GM10266 (cell line): ENCODE results near the gene RELT.
"Not testable (repeated sequence)": the region's sequence is repeated elsewhere in the genome, so short reads cannot be mapped to it uniquely, and the experiment has no call there.

Source experiments
- DNase-seq: peaks from one replicate; pipeline ENCODE4 v3.0.0; 2012; ENCODE audit errors: extremely low spot score
- TF ChIP-seq, protein P1 (sequence below): IDR thresholded peaks from 2 replicates; pipeline ENCODE4 v1.5.1; 2012; ENCODE audit warnings: mild to moderate bottlenecking, low read depth; ENCODE audit not compliant: control insufficient read depth, insufficient read depth; ENCODE audit errors: missing control alignments

Gene RELT

DNA sequence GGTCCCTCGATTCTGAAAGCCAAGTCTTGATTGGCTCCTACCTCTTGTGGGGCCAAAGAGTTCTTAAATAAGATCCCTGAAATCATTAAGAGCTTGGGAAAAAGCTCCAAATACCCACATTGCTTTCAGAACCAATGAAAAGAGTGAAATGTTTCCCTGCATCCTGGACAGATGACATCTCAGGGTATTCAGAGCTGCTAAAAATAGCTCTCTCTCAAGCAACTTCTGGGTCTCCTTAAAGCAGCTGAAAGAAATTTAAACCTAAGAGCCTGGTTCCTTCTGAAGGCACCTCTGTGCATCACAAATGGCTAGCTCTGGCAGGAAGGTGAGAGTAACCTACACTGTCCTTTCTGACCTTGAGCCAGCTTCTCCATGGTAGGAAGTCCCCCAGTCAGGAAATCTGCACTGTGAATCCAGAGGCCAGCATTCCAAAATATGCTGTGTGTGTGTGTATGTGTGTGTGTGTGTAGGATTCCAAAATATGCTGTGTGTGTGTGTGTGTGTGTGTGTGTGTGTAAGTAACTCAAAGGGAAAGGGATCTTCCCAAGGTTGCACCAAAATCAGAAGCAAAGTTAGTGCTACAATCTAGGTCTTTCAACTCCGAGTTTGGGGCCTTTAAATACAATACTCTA lies 50.1 kb downstream of the RELT start:
- DNase-seq = no peak
- TF ChIP-seq, protein P1, sequence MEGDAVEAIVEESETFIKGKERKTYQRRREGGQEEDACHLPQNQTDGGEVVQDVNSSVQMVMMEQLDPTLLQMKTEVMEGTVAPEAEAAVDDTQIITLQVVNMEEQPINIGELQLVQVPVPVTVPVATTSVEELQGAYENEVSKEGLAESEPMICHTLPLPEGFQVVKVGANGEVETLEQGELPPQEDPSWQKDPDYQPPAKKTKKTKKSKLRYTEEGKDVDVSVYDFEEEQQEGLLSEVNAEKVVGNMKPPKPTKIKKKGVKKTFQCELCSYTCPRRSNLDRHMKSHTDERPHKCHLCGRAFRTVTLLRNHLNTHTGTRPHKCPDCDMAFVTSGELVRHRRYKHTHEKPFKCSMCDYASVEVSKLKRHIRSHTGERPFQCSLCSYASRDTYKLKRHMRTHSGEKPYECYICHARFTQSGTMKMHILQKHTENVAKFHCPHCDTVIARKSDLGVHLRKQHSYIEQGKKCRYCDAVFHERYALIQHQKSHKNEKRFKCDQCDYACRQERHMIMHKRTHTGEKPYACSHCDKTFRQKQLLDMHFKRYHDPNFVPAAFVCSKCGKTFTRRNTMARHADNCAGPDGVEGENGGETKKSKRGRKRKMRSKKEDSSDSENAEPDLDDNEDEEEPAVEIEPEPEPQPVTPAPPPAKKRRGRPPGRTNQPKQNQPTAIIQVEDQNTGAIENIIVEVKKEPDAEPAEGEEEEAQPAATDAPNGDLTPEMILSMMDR = no peak

DNA sequence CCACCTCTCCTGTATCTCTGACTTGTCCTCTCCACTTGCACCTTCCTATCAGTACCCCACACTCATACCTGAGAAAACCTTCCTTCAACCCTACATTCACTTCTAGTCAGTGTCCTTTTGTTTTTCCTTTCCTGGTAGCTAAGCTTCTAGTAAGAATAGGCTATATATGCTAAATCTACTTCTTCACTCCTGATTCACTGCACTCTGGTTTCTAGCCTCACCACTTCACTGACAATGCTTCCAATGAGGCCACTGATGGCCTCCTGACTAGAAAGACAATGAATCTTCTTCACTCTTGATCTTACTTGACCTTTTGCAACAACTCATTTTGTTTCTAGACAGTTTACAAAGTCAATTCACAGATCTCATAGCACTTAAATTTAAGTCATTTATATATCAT lies 52.0 kb downstream of the RELT start:
- TF ChIP-seq, protein P1 = no peak
- DNase-seq = no peak

DNA sequence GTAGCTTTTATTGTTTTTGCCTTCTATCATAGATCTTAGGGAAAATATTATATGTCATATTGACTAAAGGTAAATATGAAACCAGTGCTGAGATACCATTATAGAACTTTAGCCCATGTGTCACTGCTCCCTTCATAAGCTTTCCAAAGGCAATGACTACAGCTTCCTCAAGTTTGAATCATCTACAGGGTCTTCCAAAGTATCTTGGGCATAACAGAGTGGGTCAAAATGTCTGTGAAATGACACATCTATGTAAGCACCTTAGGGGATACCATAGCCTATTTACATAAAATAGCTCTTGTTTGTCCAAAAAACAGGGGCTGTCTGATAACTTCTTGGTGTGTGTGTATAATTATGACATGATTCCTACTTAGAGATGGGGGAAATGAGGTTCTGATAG lies 52.5 kb downstream of the RELT start:
- TF ChIP-seq, protein P1 = no peak

DNA sequence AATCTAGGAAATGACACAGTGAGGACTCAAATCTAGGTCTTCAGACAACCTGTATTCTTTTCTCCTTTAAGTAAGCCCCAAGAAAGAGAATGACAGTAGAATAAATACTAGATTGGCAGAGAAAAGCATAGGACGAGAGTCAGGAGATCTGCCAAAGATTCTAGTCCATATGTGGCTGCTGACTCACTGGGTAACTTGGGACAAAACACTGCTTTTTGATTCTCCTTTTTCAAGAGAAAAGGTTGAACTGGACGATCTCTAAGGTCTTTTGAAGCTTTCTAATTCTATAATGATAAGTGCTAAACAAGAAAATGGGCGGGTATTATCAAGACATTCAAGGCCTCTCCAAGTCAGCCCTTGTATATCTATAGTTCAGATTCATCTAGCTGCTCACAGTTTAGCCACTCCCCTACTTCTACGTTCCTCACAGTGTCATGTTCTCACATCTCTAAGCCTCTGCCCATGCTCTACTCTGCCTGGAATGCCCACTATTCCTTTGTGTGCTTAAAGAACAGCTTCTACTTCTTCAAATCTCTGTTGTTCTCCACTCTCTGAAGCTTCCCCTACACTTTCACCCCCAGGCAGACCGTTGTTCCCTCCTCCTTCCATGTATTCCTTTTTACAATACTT lies 53.0 kb downstream of the RELT start:
- no peak for DNase-seq
- TF ChIP-seq, protein P1 = no peak

More for the DNA sequence above, 52.5 kb downstream of the RELT start:
- DNase-seq = no peak

DNA sequence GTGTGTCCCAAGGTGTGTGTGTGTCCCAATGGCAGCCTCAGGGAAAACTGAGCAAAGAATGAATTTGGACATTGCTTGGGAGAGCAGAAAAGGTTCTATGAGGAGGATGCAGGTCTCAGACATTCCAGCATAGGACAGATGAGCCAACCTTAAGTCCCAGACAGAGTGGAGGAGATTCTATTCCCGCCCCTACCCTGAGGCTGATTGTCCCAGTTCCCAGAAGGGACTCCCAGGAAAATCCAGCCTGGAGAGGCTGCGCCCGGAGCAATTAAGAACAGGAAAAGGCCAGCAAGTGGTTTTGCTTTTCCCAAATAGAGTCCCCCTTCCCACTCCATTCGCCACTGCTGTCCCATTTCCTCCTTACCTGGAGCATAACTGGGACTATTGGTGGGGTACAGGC lies 54.1 kb downstream of the RELT start:
- TF ChIP-seq, protein P1 = no peak
- DNase-seq = no peak

DNA sequence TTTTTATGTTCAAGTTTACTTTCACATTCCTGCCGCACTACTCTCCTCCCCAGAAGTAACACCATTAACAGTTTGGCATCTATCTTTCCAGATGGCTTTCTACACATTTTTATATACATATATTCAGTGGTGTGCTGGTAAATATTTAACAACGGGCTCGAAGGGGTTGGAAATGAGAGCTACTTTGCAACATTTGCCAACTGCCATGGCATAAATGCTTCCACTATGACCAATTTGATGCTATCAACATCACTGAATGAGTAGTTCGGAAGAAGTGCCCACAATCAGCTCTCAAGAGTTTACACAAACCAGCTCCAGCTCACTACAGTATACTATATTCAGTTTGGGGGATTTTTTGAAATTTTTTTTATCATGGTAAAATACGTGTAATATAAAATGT lies 55.2 kb downstream of the RELT start:
- DNase-seq = no peak
- TF ChIP-seq, protein P1 = no peak

DNA sequence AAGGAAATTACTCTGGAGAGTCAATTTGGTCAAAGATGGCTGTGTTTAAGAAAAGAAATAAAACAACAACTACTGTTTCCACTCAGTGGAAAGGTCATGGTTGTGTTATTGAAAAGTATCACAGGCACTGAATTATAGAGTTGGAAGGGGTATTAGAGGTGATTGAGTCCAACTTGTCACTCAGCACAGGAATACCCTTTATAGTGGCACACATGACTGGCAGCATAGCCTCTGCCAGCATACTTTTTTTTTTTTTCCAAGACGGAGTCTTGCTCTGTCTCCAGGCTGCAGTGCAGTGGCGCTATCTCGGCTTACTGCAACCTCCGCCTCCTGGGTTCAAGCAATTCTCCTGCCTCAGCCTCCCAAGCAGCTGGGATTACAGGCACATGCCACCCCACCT lies 60.7 kb downstream of the RELT start:
- DNase-seq = not testable (repeated sequence)
